GM12873 (cell line): ENCODE results near the gene AJM1.

Source experiments
- CTCF ChIP-seq: IDR thresholded peaks from 2 replicates; pipeline ENCODE4 v1.5.1; 2012; ENCODE audit warnings: low read depth, mild to moderate bottlenecking, moderate library complexity, low read length, control low read depth; ENCODE audit not compliant: insufficient read depth; ENCODE audit errors: missing control alignments

AJM1 gene

GRCh38 chr9:136849960-136850865, 7.9 kb downstream of the AJM1 start:
- TF ChIP-seq CTCF, result no peak

- TF ChIP-seq CTCF, result no peak
These were observed 8.8 kb downstream of the AJM1 start for GRCh38 chr9:136850866-136851775.

GRCh38 chr9:136851941-136852663, 9.8 kb downstream of the AJM1 start, which contains the start of gene MAMDC4:
MAMDC4 (plus strand) TSS chr9:136852346; CDS start chr9:136852417, 71 bp downstream.
- no peak for TF ChIP-seq CTCF

GRCh38 chr9:136852664-136853595, 10.7 kb downstream of the AJM1 start:
- TF ChIP-seq CTCF, result no peak

GRCh38 chr9:136853596-136854112, 11.4 kb downstream of the AJM1 start:
- peak; percentile 30 for TF ChIP-seq CTCF

GRCh38 chr9:136854113-136854841, 12.0 kb downstream of the AJM1 start:
- no peak for TF ChIP-seq CTCF
